Neural cell (in vitro differentiated cells): ENCODE measurements around the gene LUZP1. TPM values are rescaled to one million over a fixed set of nuclear protein-coding genes. Genes with fewer than 3 reads are reported as not detected.
A peak's percentile ranks its signal among the peaks of the same experiment; 100 is the strongest.

Source experiments
- H2AFZ ChIP-seq: fragments of 200-600, 300-800 bp; sonication (generic), shearing (Covaris generic); 2 replicates; pipeline ENCODE4 v1.6.0; 2014; ENCODE audit warnings: low read depth, mild to moderate bottlenecking, antibody characterized with exemption, low read length, moderate library complexity
- H3F3A ChIP-seq: fragments of 200-600 bp; shearing (Covaris generic); 2 replicates; pipeline ENCODE4 v1.6.1; 2016; ENCODE audit warnings: mild to moderate bottlenecking, moderate library complexity, mixed read lengths, antibody characterized with exemption, low read length; ENCODE audit not compliant: insufficient read depth, poor library complexity, severe bottlenecking
- H3K27ac ChIP-seq: fragments of 200-600, 300-800 bp; sonication (generic), shearing (Covaris generic); 2 replicates; pipeline ENCODE4 v1.5.1; 2014; ENCODE audit warnings: mild to moderate bottlenecking, low read length, moderate library complexity
- H3K27me3 ChIP-seq: fragments of 300-800, 200-600 bp; sonication (generic), shearing (Covaris generic); 2 replicates; pipeline ENCODE4 v1.6.0; 2014; ENCODE audit warnings: mild to moderate bottlenecking, low read depth, low read length, moderate library complexity; ENCODE audit not compliant: insufficient read depth
- H3K36me3 ChIP-seq: fragments of 300-800, 200-600 bp; sonication (generic), shearing (Covaris generic); 2 replicates; pipeline ENCODE4 v1.5.1; 2014; ENCODE audit warnings: mild to moderate bottlenecking, antibody characterized with exemption, low read length, moderate library complexity; ENCODE audit not compliant: insufficient read depth
- H3K4me2 ChIP-seq: fragments of 300-800, 200-600 bp; sonication (generic), shearing (Covaris generic); 2 replicates; pipeline ENCODE4 v1.6.0; 2014; ENCODE audit warnings: mild to moderate bottlenecking, low read length
- H3K4me3 ChIP-seq: fragments of 300-800, 200-600 bp; sonication (generic), shearing (Covaris generic); 2 replicates; pipeline ENCODE4 v1.5.1; 2014; ENCODE audit warnings: mild to moderate bottlenecking, low read length, moderate library complexity
- H3K79me2 ChIP-seq: fragments of 200-600 bp; shearing (Covaris generic); replicated peaks from 2 replicates; pipeline ENCODE4 v1.6.0; 2014; ENCODE audit warnings: mild to moderate bottlenecking, low read length, moderate library complexity; ENCODE audit not compliant: insufficient read depth
- H3K9ac ChIP-seq: fragments of 300-800, 200-600 bp; sonication (generic), shearing (Covaris generic); 2 replicates; pipeline ENCODE4 v1.6.1; 2016; ENCODE audit warnings: mild to moderate bottlenecking, low read length, mixed read lengths
- H3K9me2 ChIP-seq: fragments of 200-600 bp; shearing (Covaris generic); 2 replicates; pipeline ENCODE4 v1.6.1; 2016; ENCODE audit warnings: mild to moderate bottlenecking, low read length, mixed read lengths; ENCODE audit not compliant: insufficient read depth
- H3K9me3 ChIP-seq: fragments of 200-600, 300-800 bp; sonication (generic), shearing (Covaris generic); 2 replicates; pipeline ENCODE4 v1.6.1; 2016; ENCODE audit warnings: mild to moderate bottlenecking, mixed run types, low read length, moderate library complexity, mixed read lengths
- H4K20me1 ChIP-seq: fragments of 200-600 bp; shearing (Covaris generic); 2 replicates; pipeline ENCODE4 v1.6.1; 2016; ENCODE audit warnings: mild to moderate bottlenecking, mixed run types; ENCODE audit not compliant: insufficient read depth
- CTCF ChIP-seq: fragments of 450-650 bp; IDR thresholded peaks from 2 replicates; pipeline ENCODE4 v1.5.1; 2014; ENCODE audit warnings: antibody characterized with exemption, mild to moderate bottlenecking, moderate library complexity; ENCODE audit not compliant: poor library complexity, severe bottlenecking
- EP300 ChIP-seq: fragments of 450-650 bp; conservative IDR thresholded peaks from 2 replicates; pipeline ENCODE4 v1.6.1; 2014; ENCODE audit warnings: antibody characterized with exemption, mild to moderate bottlenecking, moderate library complexity; ENCODE audit not compliant: poor library complexity, severe bottlenecking
- EZH2 ChIP-seq: fragments of 200-600, 300-800 bp; shearing (Covaris generic), sonication (generic); IDR thresholded peaks from 2 replicates; pipeline ENCODE4 v1.6.1; 2014; ENCODE audit warnings: antibody characterized with exemption, low read length, borderline replicate concordance, mild to moderate bottlenecking; ENCODE audit not compliant: insufficient read depth, poor library complexity, severe bottlenecking
- MXI1 ChIP-seq: fragments of 450-650 bp; conservative IDR thresholded peaks from 2 replicates; pipeline ENCODE4 v1.6.1; 2014; ENCODE audit warnings: antibody characterized with exemption, mild to moderate bottlenecking; ENCODE audit not compliant: poor library complexity, severe bottlenecking
- POLR2AphosphoS5 ChIP-seq: IDR thresholded peaks from 2 replicates; pipeline ENCODE4 v1.6.1; 2012
- RAD21 ChIP-seq: fragments of 450-650 bp; conservative IDR thresholded peaks from 2 replicates; pipeline ENCODE4 v1.6.1; 2014; ENCODE audit warnings: antibody characterized with exemption, mild to moderate bottlenecking, moderate library complexity
- REST ChIP-seq: IDR thresholded peaks from 2 replicates; pipeline ENCODE4 v1.6.1; 2012; ENCODE audit warnings: borderline replicate concordance
- SMC3 ChIP-seq: fragments of 450-650 bp; conservative IDR thresholded peaks from 2 replicates; pipeline ENCODE4 v1.6.1; 2014; ENCODE audit warnings: antibody characterized with exemption, mild to moderate bottlenecking, moderate library complexity; ENCODE audit not compliant: poor library complexity
- TAF1 ChIP-seq: IDR thresholded peaks from 2 replicates; pipeline ENCODE4 v1.6.1; 2012; ENCODE audit warnings: low read depth
- polyA plus RNA-seq: library from polyadenylated mRNA; depleted of rRNA; stranded (reverse); fragments of >200 nt; gene quantifications from 2 replicates; pipeline ENCODE4 v1.2.3, GENCODE V29; 2014

LUZP1 gene
- polyA plus RNA-seq, 1 donor from 2014 or later: 2.3 TPM

DNA sequence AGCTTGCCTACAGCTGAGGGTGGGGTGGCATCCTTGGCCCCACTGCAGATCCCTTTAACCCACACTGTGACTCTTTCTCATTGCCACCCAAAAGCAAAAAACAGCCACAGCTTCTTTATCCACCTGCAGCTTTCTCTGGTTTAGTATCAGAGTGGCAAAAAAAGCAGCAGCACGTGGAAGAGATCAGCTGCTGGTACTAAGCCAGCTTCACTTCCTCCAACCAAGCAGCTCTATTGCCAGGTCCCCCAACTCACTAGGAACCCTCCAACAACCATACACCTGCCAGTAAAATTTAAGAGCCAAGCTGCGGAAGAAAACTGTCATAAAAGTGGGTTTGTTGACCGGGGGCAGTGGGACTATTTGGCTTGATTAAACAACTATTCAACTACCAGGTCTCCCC lies 83.0 kb downstream of the LUZP1 start:
- TF ChIP-seq MXI1 (no peak), TAF1 (no peak), POLR2AphosphoS5 (no peak), EZH2 (no peak), REST (no peak), EP300 (no peak), SMC3 (no peak), CTCF (no peak)
- Histone ChIP-seq H3K4me3 (no peak overlapping the region), H3K27ac (no peak overlapping the region), H2AFZ (no peak overlapping the region), H3K36me3 (peaks cover 18% of the 10 kb centered on the region), H3K9me2 (no peaks in the 10 kb centered on the region), H3F3A (peaks cover 4% of the 10 kb centered on the region), H3K79me2 (no peaks in the 10 kb centered on the region), H3K4me2 (no peak overlapping the region), H3K9ac (no peak overlapping the region), H3K9me3 (no peaks in the 10 kb centered on the region), H4K20me1 (no peaks in the 10 kb centered on the region), H3K27me3 (no peaks in the 10 kb centered on the region)

GRCh38 chr1:23084880-23085279 lies 83.8 kb downstream of the LUZP1 start:
- H3K9me3 ChIP-seq: no peaks in the 10 kb centered on the region
- no peak overlapping the region for H3K4me2 ChIP-seq
- H3F3A ChIP-seq: peaks cover 4% of the 10 kb centered on the region
- no peak for TF ChIP-seq EP300
- no peak for TF ChIP-seq MXI1
- TF ChIP-seq SMC3: no peak
- TF ChIP-seq TAF1: no peak
- no peak for TF ChIP-seq REST
- no peak for TF ChIP-seq EZH2
- no peak for TF ChIP-seq POLR2AphosphoS5
- no peak for TF ChIP-seq CTCF
- TF ChIP-seq RAD21: no peak
- H3K9me2 ChIP-seq: no peaks in the 10 kb centered on the region
- no peaks in the 10 kb centered on the region for H3K79me2 ChIP-seq
- peaks cover 18% of the 10 kb centered on the region for H3K36me3 ChIP-seq
- peak overlapping the region; percentile 35 for H3K27ac ChIP-seq
- no peak overlapping the region for H2AFZ ChIP-seq
- H3K9ac ChIP-seq: no peak overlapping the region
- H3K27me3 ChIP-seq: no peaks in the 10 kb centered on the region
- H4K20me1 ChIP-seq: no peaks in the 10 kb centered on the region
- no peak overlapping the region for H3K4me3 ChIP-seq
